Measurements from ENCODE around the gene HAUS3. TPM values are rescaled to one million over a fixed set of nuclear protein-coding genes. Genes with fewer than 3 reads are reported as not detected.

Gene HAUS3
- total and polyA plus RNA-seq, 4 donors: 2.3 to 13.9 (median 5.3) TPM

DNA sequence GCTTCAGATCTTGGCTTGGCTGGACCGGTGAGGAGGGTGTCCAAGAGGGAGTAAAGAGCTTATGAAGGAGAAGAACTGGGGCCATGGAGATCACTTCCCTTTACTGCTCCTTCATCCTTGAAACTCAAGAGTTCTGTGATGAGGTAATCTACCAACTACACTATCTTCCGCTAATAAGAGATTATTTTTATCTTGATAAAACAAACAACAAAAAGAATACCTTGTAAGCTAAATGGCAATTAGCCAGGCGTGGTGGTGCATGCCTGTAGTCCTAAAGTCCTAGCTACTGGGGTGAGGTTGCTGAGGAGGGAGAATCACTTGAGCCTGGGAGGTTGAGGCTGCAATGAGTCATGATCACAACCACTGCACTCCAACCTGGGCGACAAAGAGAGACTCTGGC is 47.4 kb downstream of the HAUS3 start:
- no peak for DNase-seq (ENCODE audit: low spot score)
- WGBS: 93% methylated on average over 4 of the region's 4 CpGs
- H3K4me1 ChIP-seq (ENCODE audit: control insufficient read depth in 4 of 4, insufficient read depth in 4 of 4, low read length in 3 of 4): no peaks in the 10 kb centered on the region
- no peaks in the 10 kb centered on the region for H3K27me3 ChIP-seq (ENCODE audit: control insufficient read depth in 4 of 4, insufficient read depth in 4 of 4, low read length in 3 of 4)
- peaks cover 0 to 2% (median under 1%) of the 10 kb centered on the region in 4 donors for H3K36me3 ChIP-seq (ENCODE audit: control insufficient read depth in 4 of 4, insufficient read depth in 3 of 4, low read depth in 1 of 4, low read length in 3 of 4)
- no peak overlapping the region for H3K4me3 ChIP-seq (ENCODE audit: low read depth in 1 of 3, low read length in 3 of 3)
- no peaks in the 10 kb centered on the region for H3K9me3 ChIP-seq (ENCODE audit: control insufficient read depth in 4 of 4, low read length in 3 of 4)
- no peak overlapping the region for H3K27ac ChIP-seq (ENCODE audit: low read depth in 1 of 2, low read length in 2 of 2)
- no peak for TF ChIP-seq JUND (IDR thresholded peaks at IDR 0.05)
- no peak for TF ChIP-seq HNF4G (IDR thresholded peaks at IDR 0.05)
- TF ChIP-seq GABPA (IDR thresholded peaks at IDR 0.05 in 1 of 2, conservative IDR thresholded peaks at IDR 0.05 in 1 of 2): no peak
- TF ChIP-seq, protein P1, sequence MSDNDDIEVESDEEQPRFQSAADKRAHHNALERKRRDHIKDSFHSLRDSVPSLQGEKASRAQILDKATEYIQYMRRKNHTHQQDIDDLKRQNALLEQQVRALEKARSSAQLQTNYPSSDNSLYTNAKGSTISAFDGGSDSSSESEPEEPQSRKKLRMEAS (IDR thresholded peaks at IDR 0.05): no peak
- no peak for TF ChIP-seq EGR1 (IDR thresholded peaks at IDR 0.05; ENCODE audit: low read depth in 2 of 2)
- H3K9ac ChIP-seq (ENCODE audit: low read depth in 1 of 2, low read length in 2 of 2): no peak overlapping the region

DNA sequence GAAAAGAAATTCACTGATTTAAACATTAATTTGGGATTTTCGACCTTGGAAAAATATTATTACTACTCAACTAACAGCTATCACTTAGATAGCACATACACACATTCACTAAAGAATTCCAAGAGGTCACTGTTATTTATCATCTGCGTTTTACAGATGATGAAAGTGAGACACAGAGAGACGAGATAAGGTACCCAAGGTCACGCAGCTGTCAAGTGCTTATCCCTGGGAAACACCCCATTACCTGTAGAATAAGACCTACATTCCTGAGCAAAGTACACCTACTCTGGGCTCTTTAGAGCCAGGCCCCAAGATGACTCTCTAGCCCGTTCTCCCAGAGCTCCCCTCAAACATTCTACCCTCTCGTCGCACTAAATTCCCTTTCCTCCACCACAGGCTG is 48.6 kb downstream of the HAUS3 start:
- H3K36me3 ChIP-seq (ENCODE audit: control insufficient read depth in 4 of 4, insufficient read depth in 3 of 4, low read depth in 1 of 4, low read length in 3 of 4): peaks cover 0 to 2% (median under 1%) of the 10 kb centered on the region in 4 donors
- no peak overlapping the region for H3K27ac ChIP-seq (ENCODE audit: low read depth in 1 of 2, low read length in 2 of 2)
- DNase-seq (ENCODE audit: low spot score): no peak
- no peaks in the 10 kb centered on the region for H3K27me3 ChIP-seq (ENCODE audit: control insufficient read depth in 4 of 4, insufficient read depth in 4 of 4, low read length in 3 of 4)
- H3K4me1 ChIP-seq (ENCODE audit: control insufficient read depth in 4 of 4, insufficient read depth in 4 of 4, low read length in 3 of 4): no peaks in the 10 kb centered on the region
- no peaks in the 10 kb centered on the region for H3K9me3 ChIP-seq (ENCODE audit: control insufficient read depth in 4 of 4, low read length in 3 of 4)
- no peak overlapping the region for H3K4me3 ChIP-seq (ENCODE audit: low read depth in 1 of 3, low read length in 3 of 3)
- no peak for TF ChIP-seq JUND (IDR thresholded peaks at IDR 0.05)
- TF ChIP-seq FOXA1 (IDR thresholded peaks at IDR 0.05): no peak
- 88% methylated on average over 7 of the region's 7 CpGs for WGBS
- no peak overlapping the region for H3K9ac ChIP-seq (ENCODE audit: low read depth in 1 of 2, low read length in 2 of 2)

DNA sequence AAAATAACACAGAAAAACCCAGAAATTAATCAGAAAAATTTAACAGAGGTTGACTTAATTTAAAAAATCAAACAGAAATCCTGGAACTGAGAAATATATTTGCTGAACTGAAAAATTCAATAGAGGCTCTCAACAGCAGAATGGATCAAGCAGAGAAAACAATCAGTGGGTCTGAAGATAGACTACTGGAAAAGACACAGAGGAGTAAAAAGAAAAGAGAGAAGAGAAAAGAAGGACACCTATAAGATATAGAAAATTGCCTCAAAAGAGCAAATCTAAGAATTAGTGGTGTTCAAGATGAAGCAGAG is 55.1 kb downstream of the HAUS3 start:
- DNase-seq (ENCODE audit: low spot score): no peak
- no peaks in the 10 kb centered on the region for H3K27me3 ChIP-seq (ENCODE audit: control insufficient read depth in 4 of 4, insufficient read depth in 4 of 4, low read length in 3 of 4)
- H3K4me1 ChIP-seq (ENCODE audit: control insufficient read depth in 4 of 4, insufficient read depth in 4 of 4, low read length in 3 of 4): no peaks in the 10 kb centered on the region
- no peaks in the 10 kb centered on the region for H3K9me3 ChIP-seq (ENCODE audit: control insufficient read depth in 4 of 4, low read length in 3 of 4)
- H3K4me3 ChIP-seq (ENCODE audit: low read depth in 1 of 3, low read length in 3 of 3): no peak overlapping the region
- no peak overlapping the region for H3K9ac ChIP-seq (ENCODE audit: low read depth in 1 of 2, low read length in 2 of 2)
- no peak overlapping the region for H3K27ac ChIP-seq (ENCODE audit: low read depth in 1 of 2, low read length in 2 of 2)
- no peaks in the 10 kb centered on the region for H3K36me3 ChIP-seq (ENCODE audit: control insufficient read depth in 4 of 4, insufficient read depth in 3 of 4, low read depth in 1 of 4, low read length in 3 of 4)
- TF ChIP-seq FOXA2 (IDR thresholded peaks at IDR 0.05): no peak

DNA sequence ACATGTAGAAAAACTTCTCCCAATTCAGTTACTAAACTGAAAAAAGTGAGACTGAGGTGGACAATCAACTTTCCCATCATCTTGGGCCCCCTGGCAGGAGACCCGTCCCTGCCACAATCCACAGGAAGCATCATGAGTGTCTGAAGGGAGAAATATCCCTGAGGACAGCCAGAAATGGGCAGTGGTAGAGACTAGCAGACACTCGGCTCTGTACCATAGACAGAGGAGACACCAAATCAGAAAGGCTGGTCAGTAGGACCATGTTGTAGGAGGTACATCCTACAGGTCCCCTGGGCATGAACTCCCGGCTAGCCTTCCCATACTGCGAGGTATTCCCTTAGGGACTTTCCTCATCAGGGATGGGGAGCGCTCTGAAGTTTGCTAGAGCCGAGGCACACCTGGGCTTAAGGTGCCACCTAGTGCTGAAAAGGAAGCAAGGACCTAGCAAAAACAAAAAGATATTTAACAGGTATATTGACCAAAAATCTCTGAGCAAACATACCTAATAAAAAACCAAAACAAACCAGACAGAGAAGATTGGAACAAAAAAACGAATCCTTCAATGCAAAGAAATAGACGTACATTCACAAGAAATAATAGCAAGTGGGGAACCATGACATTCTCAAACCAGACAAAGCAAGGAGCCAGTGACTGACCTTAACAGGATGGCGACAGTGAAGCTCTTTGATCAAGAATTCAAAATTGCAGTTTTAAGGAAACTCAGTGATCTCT is 55.6 kb downstream of the HAUS3 start:
- Histone ChIP-seq H3K9me3 (ENCODE audit: control insufficient read depth in 4 of 4, low read length in 3 of 4) (no peaks in the 10 kb centered on the region), H3K9ac (ENCODE audit: low read depth in 1 of 2, low read length in 2 of 2) (no peak overlapping the region), H3K36me3 (ENCODE audit: control insufficient read depth in 4 of 4, insufficient read depth in 3 of 4, low read depth in 1 of 4, low read length in 3 of 4) (no peaks in the 10 kb centered on the region), H3K27ac (ENCODE audit: low read depth in 1 of 2, low read length in 2 of 2) (no peak overlapping the region), H3K27me3 (ENCODE audit: control insufficient read depth in 4 of 4, insufficient read depth in 4 of 4, low read length in 3 of 4) (no peaks in the 10 kb centered on the region), H3K4me3 (ENCODE audit: low read depth in 1 of 3, low read length in 3 of 3) (no peak overlapping the region), H3K4me1 (ENCODE audit: control insufficient read depth in 4 of 4, insufficient read depth in 4 of 4, low read length in 3 of 4) (no peaks in the 10 kb centered on the region)
- TF ChIP-seq JUND (IDR thresholded peaks at IDR 0.05): no peak
- no peak for TF ChIP-seq HNF4G (IDR thresholded peaks at IDR 0.05)
- TF ChIP-seq FOXA1 (IDR thresholded peaks at IDR 0.05): no peak
- no peak for TF ChIP-seq SP1 (IDR thresholded peaks at IDR 0.05)
- TF ChIP-seq, protein P1 (IDR thresholded peaks at IDR 0.05): no peak
- TF ChIP-seq EGR1 (IDR thresholded peaks at IDR 0.05; ENCODE audit: low read depth in 2 of 2): no peak
- TF ChIP-seq, protein P2, sequence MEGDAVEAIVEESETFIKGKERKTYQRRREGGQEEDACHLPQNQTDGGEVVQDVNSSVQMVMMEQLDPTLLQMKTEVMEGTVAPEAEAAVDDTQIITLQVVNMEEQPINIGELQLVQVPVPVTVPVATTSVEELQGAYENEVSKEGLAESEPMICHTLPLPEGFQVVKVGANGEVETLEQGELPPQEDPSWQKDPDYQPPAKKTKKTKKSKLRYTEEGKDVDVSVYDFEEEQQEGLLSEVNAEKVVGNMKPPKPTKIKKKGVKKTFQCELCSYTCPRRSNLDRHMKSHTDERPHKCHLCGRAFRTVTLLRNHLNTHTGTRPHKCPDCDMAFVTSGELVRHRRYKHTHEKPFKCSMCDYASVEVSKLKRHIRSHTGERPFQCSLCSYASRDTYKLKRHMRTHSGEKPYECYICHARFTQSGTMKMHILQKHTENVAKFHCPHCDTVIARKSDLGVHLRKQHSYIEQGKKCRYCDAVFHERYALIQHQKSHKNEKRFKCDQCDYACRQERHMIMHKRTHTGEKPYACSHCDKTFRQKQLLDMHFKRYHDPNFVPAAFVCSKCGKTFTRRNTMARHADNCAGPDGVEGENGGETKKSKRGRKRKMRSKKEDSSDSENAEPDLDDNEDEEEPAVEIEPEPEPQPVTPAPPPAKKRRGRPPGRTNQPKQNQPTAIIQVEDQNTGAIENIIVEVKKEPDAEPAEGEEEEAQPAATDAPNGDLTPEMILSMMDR (IDR thresholded peaks at IDR 0.05; ENCODE audit: low read depth, low read length, missing input control): peak; percentile 66
- TF ChIP-seq GABPA (IDR thresholded peaks at IDR 0.05 in 1 of 2, conservative IDR thresholded peaks at IDR 0.05 in 1 of 2): no peak
- TF ChIP-seq TAF1 (conservative IDR thresholded peaks at IDR 0.05): no peak
- peak; percentile 92 to 93 for TF ChIP-seq RAD21 (IDR thresholded peaks at IDR 0.05)
- no peak for TF ChIP-seq HNF4A (conservative IDR thresholded peaks at IDR 0.05)
- no peak for TF ChIP-seq FOXA2 (IDR thresholded peaks at IDR 0.05)
- DNase-seq (ENCODE audit: low spot score): no peak
- WGBS: 42% methylated on average over 9 of the region's 9 CpGs

All from liver (tissue), 9 donors.